Osteocyte (in vitro differentiated cells): Measurements from ENCODE around the gene FBXO44. TPM values are rescaled to one million over a fixed set of nuclear protein-coding genes. Genes with fewer than 3 reads are reported as not detected.

Experiments used
- DNase-seq: peaks from one replicate; pipeline ENCODE4 v3.0.0; 2021; ENCODE audit warnings: mixed read lengths; ENCODE audit not compliant: unreplicated experiment; ENCODE audit errors: extremely low spot score
- H3K27ac Mint-ChIP-seq: one replicate; pipeline ENCODE4 v1.8.0; 2021; ENCODE audit warnings: mild to moderate bottlenecking, mixed read lengths; ENCODE audit not compliant: unreplicated experiment
- H3K27me3 Mint-ChIP-seq: one replicate; pipeline ENCODE4 v1.8.0; 2021; ENCODE audit warnings: mixed read lengths; ENCODE audit not compliant: unreplicated experiment
- H3K36me3 Mint-ChIP-seq: one replicate; pipeline ENCODE4 v1.8.0; 2021; ENCODE audit warnings: mixed read lengths; ENCODE audit not compliant: unreplicated experiment
- H3K4me1 Mint-ChIP-seq: one replicate; pipeline ENCODE4 v1.8.0; 2021; ENCODE audit warnings: mixed read lengths; ENCODE audit not compliant: unreplicated experiment
- H3K4me3 Mint-ChIP-seq: one replicate; pipeline ENCODE4 v1.8.0; 2021; ENCODE audit warnings: mild to moderate bottlenecking, moderate library complexity, mixed read lengths; ENCODE audit not compliant: unreplicated experiment
- H3K9me3 Mint-ChIP-seq: one replicate; pipeline ENCODE4 v1.8.0; 2021; ENCODE audit warnings: mixed read lengths; ENCODE audit not compliant: unreplicated experiment
- CTCF ChIP-seq: fragments of 200-600 bp; sonication (generic); IDR thresholded peaks from 2 replicates; pipeline ENCODE4 v1.5.0; 2021; ENCODE audit warnings: antibody characterized with exemption, mild to moderate bottlenecking, moderate library complexity
- total RNA-seq: library from RNA; stranded (reverse); gene quantifications from 2 replicates; pipeline ENCODE4 v1.2.1, GENCODE V29; 2021

The FBXO44 gene
- total RNA-seq, 1 donor from 2014 or later, result 27.7 TPM

- TF ChIP-seq CTCF, result no peak
- DNase-seq, result no peak
- H3K4me3 Mint-ChIP-seq, result peak overlapping the region; percentile 61
- H3K4me1 Mint-ChIP-seq, result peaks cover 21% of the 10 kb centered on the region
- peaks cover 51% of the 10 kb centered on the region for H3K27me3 Mint-ChIP-seq
- no peaks in the 10 kb centered on the region for H3K9me3 Mint-ChIP-seq
- H3K27ac Mint-ChIP-seq, result no peak overlapping the region
- no peaks in the 10 kb centered on the region for H3K36me3 Mint-ChIP-seq
Measured at GRCh38 chr1:11691928-11692711, 37.4 kb downstream of the FBXO44 start.

GRCh38 chr1:11693024-11693590, 38.4 kb downstream of the FBXO44 start:
- Mint-ChIP-seq H3K4me3 (peak overlapping the region; percentile 15), H3K36me3 (no peaks in the 10 kb centered on the region), H3K9me3 (no peaks in the 10 kb centered on the region), H3K4me1 (peaks cover 21% of the 10 kb centered on the region), H3K27ac (no peak overlapping the region), H3K27me3 (peaks cover 45% of the 10 kb centered on the region)
- no peak for DNase-seq
- TF ChIP-seq CTCF, result no peak

- no peak overlapping the region for H3K4me3 Mint-ChIP-seq
- no peak for TF ChIP-seq CTCF
- DNase-seq, result no peak
- H3K4me1 Mint-ChIP-seq, result peaks cover 21% of the 10 kb centered on the region
- peaks cover 48% of the 10 kb centered on the region for H3K27me3 Mint-ChIP-seq
- H3K9me3 Mint-ChIP-seq, result no peaks in the 10 kb centered on the region
- no peaks in the 10 kb centered on the region for H3K36me3 Mint-ChIP-seq
- H3K27ac Mint-ChIP-seq, result no peak overlapping the region
Measured at GRCh38 chr1:11693917-11694316, 39.2 kb downstream of the FBXO44 start.

- no peak for TF ChIP-seq CTCF
- no peak for DNase-seq
- peaks cover 14% of the 10 kb centered on the region for H3K4me1 Mint-ChIP-seq
- H3K27ac Mint-ChIP-seq, result no peak overlapping the region
- no peak overlapping the region for H3K4me3 Mint-ChIP-seq
- no peaks in the 10 kb centered on the region for H3K9me3 Mint-ChIP-seq
- H3K27me3 Mint-ChIP-seq, result peaks cover 36% of the 10 kb centered on the region
- no peaks in the 10 kb centered on the region for H3K36me3 Mint-ChIP-seq
Measured at GRCh38 chr1:11695861-11696260, 41.2 kb downstream of the FBXO44 start.

GRCh38 chr1:11697188-11697892, 42.7 kb downstream of the FBXO44 start:
- no peaks in the 10 kb centered on the region for H3K36me3 Mint-ChIP-seq
- no peaks in the 10 kb centered on the region for H3K9me3 Mint-ChIP-seq
- peaks cover 11% of the 10 kb centered on the region for H3K4me1 Mint-ChIP-seq
- TF ChIP-seq CTCF, result no peak
- no peak overlapping the region for H3K4me3 Mint-ChIP-seq
- H3K27me3 Mint-ChIP-seq, result peaks cover 38% of the 10 kb centered on the region
- DNase-seq, result no peak
- H3K27ac Mint-ChIP-seq, result no peak overlapping the region
